SK-N-SH (cell line): ENCODE measurements around the gene FAM107B.

Experiments
- CTCF ChIP-seq: fragments of 200-600 bp; sonication (generic); IDR thresholded peaks from 2 replicates; pipeline ENCODE4 v1.6.1; 2017; ENCODE audit warnings: antibody characterized with exemption, mild to moderate bottlenecking, moderate library complexity
- FOXM1 ChIP-seq: IDR thresholded peaks from 2 replicates; pipeline ENCODE4 v1.4.0; 2012; ENCODE audit warnings: low read depth, mild to moderate bottlenecking
- TAF1 ChIP-seq: IDR thresholded peaks from 2 replicates; pipeline ENCODE4 v1.6.1; 2012; ENCODE audit warnings: low read depth, mild to moderate bottlenecking, low read length, moderate library complexity, borderline replicate concordance
- TCF12 ChIP-seq: IDR thresholded peaks from 2 replicates; pipeline ENCODE4 v1.4.0; 2012
- YY1 ChIP-seq: IDR thresholded peaks from 2 replicates; pipeline ENCODE4 v1.4.0; 2012; ENCODE audit warnings: low read depth, mild to moderate bottlenecking

- TF ChIP-seq TCF12, result no peak
- TF ChIP-seq FOXM1, result no peak
- TF ChIP-seq CTCF, result no peak
- TF ChIP-seq YY1, result no peak
- TF ChIP-seq TAF1, result no peak
Observed at GRCh38 chr10:14550471-14550981, 224.2 kb downstream of the FAM107B start.
